Measurements from ENCODE around the gene PLA2G15.
A peak's percentile ranks its signal among the peaks of the same experiment; 100 is the strongest.
"Not testable (repeated sequence)": the region's sequence is repeated elsewhere in the genome, so short reads cannot be mapped to it uniquely, and the experiment has no call there.

Gene PLA2G15

DNA sequence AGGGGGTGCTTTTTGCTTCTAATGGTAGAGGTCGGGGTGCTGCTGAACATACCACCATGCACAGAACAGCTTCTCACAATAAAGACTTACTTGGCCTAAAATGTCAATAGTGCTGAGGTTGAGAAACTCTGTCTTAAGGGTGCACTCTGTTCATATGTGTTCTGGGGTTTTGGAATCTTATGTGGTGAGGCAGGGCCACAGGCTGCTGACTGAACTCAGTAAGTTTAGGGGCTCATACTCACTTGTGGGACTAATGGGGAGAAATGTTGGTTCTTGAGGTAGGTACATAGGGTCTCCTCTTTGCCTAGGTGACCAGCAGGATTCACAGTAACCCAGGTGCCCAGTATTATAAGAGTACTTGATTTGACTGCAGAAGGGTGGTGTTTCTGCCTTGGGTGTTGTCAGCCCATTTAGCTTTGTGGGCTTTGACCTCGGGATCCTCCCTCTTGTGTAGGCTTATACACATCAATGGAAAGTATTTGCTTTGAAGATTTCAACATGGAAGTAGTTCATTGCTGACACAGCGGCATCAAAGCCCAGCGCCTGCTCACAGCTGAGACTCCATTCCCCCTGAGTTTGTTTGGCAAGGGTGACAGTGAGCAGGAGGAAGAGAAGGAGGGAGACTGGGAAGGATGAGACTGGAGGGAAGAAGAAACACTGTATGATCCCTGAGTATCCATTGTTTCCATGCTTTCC is 36.3 kb downstream of the PLA2G15 start:
- no peak for DNase-seq

DNA sequence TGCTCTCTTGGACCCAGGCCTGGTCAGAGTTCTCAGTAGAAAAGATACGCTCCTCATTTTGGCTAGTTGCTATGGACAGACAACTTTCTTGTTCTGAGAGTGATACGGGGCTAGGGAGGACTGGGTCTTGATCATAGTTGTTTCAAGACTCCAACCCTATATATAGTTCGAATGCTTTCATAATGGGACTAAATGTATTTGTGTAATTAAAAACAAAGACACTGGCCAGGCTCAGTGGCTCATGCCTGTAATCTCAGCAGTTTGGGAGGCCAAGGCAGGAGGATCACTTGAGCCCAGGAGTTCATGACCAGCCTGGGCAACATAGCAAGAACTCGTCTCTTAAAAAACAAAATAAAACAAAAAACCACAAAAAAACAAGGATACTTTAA is 36.9 kb downstream of the PLA2G15 start:
- no peak for DNase-seq

DNA sequence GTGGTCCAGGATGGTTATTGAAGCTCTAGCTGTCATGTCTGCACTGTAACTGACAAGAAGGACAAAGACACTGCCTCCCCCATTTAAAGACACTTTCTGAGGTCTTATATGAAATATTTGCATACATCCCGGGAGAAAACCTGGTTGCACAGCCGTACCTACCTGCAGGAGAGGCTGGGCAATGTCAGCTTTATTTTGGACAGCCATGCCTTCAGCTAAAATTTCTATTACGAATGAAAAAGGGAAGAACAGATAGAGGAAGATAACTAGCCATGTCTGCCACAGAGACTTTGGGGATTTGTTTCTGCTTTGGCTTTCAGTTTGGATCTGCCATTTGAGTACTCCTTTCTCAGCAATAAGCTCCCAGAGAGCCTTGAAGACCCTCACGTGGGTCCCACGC is 38.2 kb downstream of the PLA2G15 start:
- no peak for DNase-seq

DNA sequence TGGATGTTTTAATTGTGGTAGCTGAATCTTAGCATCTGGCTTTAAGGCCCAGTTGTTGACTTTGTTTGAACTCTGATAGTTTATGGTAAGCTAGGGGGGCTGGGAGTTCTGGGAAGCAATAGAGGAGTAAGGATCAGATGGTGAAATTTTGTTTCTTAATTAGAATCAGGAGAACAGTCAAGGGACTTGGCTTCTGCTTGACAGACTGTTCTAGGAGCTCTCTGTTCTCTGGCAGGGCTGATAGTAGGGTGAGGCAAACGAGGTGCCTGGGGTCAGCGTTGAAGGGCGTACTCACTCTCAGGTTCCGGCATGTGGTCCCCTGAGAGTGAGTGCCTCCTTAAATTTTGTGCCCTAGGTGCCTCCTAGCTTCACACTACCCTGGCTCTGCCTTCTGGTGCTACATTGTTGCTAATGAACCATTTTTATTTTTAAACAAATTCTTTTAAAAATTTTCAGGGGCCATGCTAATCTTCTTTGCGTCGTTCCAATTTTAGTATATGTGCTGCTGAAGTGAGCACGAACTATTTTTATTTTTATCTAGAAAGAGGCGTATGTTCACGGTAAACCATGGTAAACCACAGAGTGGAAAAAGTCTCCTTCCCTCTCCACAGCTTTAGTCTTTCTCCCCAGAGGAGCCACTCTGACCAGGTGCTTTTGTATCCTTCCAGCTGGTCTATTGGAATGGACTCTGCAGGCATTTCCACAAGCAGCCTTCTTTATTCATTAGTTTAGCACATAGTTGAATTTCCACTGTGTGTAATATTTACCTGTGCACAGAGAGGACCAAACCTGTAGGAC is 38.8 kb downstream of the PLA2G15 start:
- DNase-seq = no peak

DNA sequence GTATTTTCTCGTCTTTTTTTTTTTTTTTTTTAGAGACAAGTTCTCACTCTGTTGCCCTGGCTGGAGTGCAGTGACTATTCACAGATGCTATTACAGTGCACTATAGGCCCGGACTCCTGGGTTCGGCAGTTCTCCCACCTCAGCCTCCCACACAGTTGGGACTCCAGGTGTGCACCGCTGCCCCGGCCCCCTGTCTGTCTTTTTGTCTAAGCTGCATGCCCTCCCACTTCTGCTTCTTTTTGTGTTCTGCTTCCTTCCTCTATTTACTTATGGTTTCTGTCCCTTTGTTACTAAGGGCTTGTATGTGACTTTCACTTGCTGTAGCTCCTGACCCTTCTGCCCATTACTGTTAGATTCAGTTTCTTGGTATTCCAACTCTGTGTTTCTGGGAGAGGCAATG is 39.7 kb downstream of the PLA2G15 start:
- no peak for DNase-seq

DNA sequence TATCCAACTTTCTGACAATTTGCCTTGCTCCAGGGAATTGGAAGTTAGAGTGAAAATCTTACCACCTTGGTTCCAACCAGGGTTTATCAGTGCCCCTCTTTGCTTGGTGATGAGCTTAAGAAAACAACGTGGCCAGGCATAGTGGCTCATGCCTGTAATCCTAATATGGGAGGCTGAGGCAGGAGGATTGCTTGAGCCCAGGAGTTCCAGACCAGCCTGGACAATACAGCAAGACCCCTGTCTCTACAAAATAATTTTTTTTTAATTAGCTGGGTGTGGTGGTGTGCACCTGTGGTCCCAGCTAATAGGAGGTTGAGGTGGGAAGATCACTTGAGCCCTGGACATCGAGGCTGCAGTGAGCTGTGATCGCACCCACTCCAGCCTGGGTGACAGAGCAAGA is 40.5 kb downstream of the PLA2G15 start:
- DNase-seq = no peak

DNA sequence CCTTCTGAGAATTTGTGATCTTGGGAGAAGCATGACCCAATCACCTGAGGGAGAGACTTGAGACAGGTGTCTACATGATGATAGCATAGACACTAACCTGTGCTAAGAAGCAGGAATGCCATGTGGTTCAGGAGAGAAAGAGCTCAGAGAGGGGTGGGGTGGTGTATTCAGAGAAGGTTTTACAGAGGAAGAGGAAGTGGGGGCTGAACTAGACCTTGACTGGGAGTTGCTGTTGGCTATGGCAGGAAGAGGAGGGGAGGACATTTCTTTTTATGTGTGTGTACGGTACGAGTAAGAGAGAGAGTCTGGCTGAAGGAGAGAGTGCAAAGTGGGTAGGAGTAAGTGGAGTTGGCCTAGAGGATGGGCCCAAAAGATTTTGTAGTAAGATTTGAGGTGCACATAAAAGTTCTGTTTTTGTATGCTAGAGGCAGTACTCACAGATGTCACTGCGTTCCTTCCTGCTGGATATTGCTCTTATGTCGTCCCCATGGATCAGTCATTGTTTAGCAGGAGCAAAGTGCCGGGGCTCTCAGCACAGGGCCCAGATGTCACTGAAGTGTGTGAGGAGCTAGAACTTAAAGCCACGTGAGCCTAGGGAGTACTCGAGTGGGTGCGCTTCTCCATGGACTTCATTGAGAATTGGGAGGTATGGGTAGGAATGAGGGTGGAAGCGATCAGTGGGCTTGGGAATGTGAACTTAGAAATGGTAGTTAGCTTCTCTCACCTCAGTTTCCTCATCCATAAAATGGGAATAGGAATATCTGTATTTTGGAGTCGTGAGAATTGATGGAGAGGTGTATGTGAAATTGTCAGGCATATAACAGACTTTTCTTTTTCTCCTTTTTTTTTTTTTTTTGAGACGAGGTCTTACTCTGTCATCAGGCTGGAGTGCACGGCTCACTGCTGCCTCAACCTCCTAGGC is 41.2 kb downstream of the PLA2G15 start:
- DNase-seq = no peak

DNA sequence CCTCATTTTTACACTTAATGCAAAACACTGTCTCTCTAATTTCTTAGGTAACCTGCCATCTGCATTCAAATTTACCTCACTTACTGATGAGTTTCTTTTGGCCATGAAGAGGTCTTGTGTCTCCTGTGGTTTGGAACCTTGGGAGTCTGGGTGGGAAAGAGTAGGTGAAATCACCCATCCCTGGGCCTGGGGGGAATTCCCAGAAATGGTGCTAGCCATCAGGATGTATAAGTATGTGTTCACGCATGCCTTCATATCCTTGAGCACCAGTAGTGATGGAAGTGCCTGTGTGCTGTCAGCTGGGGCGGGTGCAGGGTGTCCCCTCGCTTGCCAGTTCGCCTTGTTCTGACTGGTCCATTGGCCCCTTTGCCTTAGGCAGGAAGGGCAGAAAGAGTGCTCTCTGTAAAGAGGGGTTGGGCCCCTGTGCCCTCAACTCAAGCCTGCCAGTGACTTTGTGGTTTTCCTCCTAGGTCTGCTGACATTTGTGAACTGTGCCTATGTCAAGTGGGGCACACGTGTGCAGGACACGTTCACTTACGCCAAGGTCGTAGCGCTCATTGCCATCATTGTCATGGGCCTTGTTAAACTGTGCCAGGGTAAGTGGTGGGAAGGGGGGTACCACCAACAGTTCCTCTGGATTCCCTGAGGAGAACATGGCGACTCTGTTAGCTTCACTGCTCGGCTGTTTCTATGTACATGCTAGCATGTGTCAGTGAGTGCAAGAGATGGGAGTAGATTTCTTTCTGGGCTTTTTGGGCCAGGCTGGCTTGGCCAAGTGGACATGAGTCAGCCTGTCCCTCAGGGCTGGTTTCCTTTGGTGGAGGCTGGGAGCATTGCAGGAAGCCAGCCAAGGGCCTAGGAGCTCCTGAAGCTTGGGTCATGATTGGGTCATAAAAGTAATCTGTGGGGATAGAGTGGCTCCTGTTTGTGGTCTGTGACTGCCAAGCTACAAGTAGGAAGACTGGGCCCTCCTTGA is 42.4 kb downstream of the PLA2G15 start:
- no peak for DNase-seq

DNA sequence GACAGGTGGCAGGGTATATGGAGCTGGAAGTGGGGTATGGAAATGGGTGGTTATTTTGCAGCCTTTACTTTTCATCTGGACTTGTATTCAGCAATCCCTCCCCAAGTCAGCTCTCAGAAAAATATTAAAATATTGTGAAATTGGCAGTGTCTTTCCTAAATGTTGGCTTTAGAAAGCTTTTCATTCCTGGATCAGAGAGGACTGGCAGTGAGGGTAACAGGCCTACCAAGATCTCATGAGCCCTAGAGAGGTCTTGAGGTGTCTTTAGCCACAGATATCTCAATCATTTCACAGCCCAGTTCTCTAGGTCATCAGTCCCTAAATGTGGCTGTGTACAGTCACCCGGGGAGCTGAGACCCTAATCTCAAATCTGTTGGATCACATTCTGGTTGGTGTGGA is 43.1 kb downstream of the PLA2G15 start:
- DNase-seq = no peak

DNA sequence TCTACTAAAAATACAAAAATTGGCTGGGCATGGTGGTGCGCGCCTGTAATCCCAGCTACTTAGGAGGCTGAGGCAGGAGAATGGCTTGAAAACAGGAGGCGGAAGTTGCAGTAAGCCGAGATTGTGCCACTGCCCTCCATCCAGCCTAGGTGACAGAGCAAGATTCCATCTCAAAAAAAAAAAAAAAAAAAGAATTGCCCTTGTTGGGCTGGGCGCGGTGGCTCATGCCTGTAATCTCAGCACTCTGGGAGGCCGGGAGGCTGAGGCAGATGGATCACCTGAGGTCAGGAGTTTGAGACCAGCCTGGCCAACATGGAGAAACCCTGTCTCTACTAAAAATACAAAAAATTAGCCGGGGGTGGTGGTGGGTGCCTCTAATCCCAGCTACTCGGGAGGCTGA is 43.6 kb downstream of the PLA2G15 start:
- DNase-seq = not testable (repeated sequence)

DNA sequence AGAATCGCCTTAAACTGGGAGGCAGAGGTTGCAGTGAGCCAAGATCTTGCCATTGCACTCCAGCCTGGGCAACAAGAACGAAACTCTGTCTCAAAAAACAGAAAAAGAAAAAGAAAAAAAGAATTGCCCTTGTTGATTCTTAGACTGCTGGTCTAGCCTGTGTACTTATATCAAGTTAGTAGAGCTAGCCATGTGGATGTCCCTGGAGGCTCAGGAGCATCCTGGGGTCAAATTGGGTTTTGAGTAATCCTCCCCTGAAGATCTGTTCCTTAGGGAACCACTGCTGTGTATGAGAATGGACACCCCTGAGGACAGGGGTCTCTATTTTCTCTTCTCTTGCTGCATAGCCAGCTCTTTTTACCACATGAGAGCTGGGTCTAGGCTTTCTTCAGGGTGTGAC is 44.0 kb downstream of the PLA2G15 start:
- no peak for DNase-seq

DNA sequence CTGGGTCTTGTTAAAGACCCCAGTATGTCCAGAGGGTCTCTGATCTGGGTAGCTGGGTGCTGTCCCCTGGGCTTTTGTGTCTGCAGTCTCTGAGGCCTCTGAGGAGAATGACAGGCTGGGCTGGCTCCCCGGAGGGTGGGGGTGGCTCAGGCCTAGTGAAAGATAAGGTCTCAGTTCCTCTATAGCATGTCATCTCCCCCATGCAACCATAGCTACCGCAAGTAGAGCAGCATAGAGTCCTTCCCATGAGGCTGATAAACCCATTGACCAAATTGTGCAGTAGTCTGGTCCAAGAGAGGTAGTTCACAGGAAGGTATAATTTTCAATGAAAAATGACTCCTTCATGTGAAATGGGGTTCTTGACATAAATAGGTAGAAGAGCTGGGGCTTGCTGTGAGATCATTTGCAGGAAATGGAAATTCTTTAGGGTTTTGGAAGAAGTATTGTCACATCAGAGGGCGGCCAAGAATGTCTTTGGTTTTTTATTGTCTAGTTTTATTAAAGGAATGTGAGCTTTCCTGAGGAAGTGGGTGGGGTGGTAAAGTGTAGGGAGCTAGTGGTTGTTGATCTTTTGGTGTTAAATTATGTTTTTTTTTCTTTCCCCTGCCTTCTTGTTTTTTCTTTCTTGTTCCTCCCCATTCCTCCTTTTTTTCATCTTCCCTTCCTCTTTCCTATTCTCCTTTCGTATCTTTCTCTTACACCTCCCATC is 44.6 kb downstream of the PLA2G15 start:
- DNase-seq = no peak

DNA sequence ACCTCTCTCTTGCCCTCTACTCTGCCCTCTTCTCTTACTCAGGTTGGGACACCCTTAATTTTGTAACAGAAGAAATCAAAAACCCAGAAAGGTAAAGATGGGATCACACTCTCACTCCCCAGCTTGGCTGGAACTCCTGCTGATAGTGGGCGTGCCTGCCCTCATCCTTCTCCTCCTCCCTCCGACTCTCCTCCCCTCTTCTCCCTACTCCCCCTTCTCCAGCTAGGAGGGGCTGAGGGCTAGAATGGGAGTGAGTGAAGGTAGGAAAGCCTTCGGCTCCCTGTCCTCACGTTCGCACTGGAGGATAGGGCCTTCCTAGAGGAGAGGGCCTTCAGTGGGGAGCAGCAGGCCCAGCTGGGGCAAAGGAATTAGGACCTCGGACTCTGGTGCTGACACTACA is 45.3 kb downstream of the PLA2G15 start:
- no peak for DNase-seq

DNA sequence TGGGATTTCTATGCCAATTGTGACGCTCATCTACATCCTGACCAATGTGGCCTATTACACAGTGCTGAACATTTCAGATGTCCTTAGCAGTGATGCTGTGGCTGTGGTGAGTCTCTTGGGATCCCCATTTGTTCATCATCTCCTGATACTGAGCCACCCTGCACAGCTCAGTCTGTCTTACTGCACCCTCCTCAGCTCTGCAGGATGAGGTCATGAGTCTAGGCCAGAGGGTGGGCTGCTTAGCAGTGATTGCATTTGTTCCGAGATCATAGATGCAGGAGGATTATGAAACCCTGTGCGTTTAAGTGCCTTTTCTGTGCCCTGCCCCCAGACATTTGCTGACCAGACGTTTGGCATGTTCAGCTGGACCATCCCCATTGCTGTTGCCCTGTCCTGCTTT is 46.1 kb downstream of the PLA2G15 start:
- DNase-seq = no peak

DNA sequence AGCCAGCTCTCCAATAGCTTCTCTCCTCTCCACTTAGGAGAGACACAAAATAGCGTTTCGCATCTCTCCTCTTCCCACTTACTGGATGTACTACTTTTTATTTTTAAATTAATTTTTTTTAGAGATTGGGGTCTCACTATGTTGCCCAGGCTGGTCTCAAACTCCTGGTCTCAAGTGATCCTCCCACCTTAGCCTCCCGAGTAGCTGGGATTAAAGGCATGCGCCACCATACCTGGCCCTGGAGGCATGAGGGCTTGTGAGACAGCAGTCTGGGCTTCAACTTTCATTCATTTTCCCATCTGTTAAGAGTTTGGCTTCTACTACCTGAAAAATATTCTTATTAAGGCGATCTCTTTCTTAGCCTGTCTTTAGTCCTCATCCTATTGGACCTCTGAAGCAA is 47.3 kb downstream of the PLA2G15 start:
- DNase-seq = no peak

DNA sequence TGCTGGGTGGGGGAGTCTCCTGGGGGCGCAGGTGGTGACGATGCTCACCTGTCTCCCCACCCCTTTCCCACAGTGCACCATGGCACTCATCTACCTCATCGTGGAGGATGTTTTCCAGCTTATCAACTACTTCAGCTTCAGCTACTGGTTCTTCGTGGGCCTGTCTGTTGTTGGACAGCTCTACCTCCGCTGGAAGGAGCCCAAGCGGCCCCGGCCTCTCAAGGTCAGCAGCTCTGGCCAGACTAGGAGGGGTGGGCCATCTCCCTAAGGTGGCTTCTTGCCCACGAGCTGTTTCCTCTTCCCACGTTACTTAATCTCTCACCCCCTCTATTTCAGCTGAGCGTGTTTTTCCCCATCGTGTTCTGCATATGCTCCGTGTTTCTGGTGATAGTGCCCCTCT is 51.1 kb downstream of the PLA2G15 start:
- no peak for DNase-seq

DNA sequence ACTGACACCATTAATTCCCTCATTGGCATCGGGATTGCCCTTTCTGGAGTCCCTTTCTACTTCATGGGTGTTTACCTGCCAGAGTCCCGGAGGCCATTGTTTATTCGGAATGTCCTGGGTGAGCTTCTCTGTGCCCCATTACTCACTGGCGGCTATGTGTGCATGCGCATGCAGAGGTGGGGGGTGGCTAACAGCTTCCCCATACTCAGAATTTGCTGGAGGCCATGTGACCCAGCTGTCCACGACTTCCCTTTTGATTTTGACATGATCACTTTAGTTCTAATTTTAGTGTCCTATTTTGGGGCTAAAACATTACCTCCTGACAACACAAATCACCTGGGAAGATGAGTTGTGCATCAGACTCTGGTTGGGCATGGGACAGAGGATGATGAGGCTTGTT is 51.5 kb downstream of the PLA2G15 start:
- DNase-seq = no peak

DNA sequence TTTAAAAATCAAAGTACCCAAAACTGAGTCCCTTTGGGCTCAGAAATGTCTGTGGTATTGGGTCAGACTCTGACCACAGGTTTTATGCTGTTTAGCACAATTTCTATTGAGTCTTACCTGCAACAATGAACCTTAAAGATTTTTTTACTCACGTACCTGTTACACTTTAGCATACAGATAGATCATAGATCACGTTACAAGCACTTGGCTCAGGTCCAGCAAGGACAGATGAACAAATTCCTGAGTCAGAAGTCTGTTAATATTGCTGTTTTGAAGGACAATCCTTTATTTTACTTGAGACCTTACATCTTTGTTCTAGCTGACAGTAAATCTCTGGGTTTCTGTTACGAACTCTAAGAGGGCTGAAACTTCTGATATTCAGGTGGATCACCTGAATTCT is 52.7 kb downstream of the PLA2G15 start:
- peak in 1 of 2 experiments; percentile 39 for DNase-seq

DNA sequence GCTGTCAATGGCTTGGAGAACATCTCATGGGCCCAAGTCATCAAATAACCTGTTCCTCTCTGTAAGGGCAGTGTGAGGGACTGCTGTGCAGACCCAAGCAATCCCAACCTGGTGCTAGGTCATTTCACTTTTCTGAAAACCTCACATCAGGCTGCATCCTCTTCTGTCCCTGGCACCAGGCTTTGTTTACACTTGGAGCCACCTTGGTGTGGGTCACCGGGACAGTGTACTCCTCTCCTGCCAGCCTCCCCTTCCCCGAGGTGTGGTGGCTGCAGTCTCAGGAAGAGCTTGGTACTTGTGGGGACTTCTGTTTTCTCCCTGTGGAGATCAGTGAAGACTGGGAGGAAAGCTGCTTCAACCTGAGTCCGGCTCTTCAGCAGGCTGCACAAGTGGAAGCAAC is 53.1 kb downstream of the PLA2G15 start:
- DNase-seq = no peak

DNA sequence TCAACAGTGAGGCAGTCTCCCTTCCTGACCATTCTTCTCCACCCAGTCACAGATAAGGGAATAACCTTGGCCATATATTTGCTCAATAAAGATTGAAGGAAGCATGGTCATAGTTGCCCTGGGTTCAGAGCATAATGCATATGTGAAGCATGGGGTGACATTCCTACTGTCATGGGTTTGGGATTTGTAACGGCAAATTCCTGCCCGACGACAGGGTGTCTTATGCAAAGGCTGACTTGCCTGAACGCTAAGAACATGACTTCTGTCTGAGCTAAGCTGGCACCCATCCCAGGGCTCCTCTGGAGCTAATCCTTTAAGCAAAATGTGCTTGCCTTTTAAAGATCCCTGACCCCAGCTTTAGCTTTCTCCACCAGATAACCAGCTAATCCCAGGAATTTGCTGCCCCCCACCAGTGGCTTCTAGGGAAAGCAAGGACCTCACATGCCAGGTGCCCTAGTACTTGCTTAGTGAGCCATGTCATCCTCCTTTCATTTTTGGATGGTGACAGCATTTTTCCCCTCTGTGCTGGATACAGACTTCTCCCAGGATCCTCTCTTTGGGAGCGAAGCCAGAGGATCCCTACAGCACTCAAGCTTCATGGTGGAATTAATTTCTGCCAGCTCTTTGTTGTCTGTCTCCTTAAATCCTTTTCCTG is 53.9 kb downstream of the PLA2G15 start:
- peak; percentile 85 to 88 for DNase-seq

Measured in NCI-H524 (cell line).